GM23338 (cell line): ENCODE results near the gene ULBP1.

Source experiments
- CREB1 ChIP-seq: fragments of 250-450 bp; sonication (Bioruptor Pico); IDR thresholded peaks from 2 replicates; pipeline ENCODE4 v1.5.0; 2020; ENCODE audit warnings: low read depth, mild to moderate bottlenecking, moderate library complexity
- CTCF ChIP-seq, 2 experiments: fragments of 200-600 bp in 1 of 2; sonication (generic) in 1 of 2; conservative IDR thresholded peaks; 2 replicates each; pipeline versions ENCODE4 v1.5.1 to v1.6.1; 2016 to 2017; ENCODE audit warnings: antibody characterized with exemption in 2 of 2, low read depth in 2 of 2, mild to moderate bottlenecking in 2 of 2, moderate library complexity in 1 of 2
- EZH2 ChIP-seq: fragments of 200-600 bp; sonication (generic); IDR thresholded peaks from one replicate; pipeline ENCODE4 v1.8.0; 2017; ENCODE audit warnings: antibody characterized with exemption, mild to moderate bottlenecking, low read depth; ENCODE audit not compliant: unreplicated experiment
- EZH2phosphoT487 ChIP-seq: fragments of 200-600 bp; sonication (generic); IDR thresholded peaks from one replicate; pipeline ENCODE4 v1.8.1; 2018; ENCODE audit warnings: antibody characterized with exemption; ENCODE audit not compliant: unreplicated experiment
- JUNB ChIP-seq: IDR thresholded peaks from one replicate; pipeline ENCODE4 v1.6.1; 2016; ENCODE audit warnings: antibody characterized with exemption; ENCODE audit not compliant: unreplicated experiment
- POLR2AphosphoS5 ChIP-seq: IDR thresholded peaks from 2 replicates; pipeline ENCODE4 v1.6.1; 2016; ENCODE audit warnings: antibody characterized with exemption, low read depth
- REST ChIP-seq: IDR thresholded peaks from one replicate; pipeline ENCODE4 v1.6.1; 2018; ENCODE audit warnings: antibody characterized with exemption; ENCODE audit not compliant: unreplicated experiment

- no peak for TF ChIP-seq JUNB
- no peak for TF ChIP-seq REST
- no peak for TF ChIP-seq EZH2
- no peak for TF ChIP-seq CTCF (conservative IDR thresholded peaks at IDR 0.05; ENCODE audit: low read depth in 2 of 2)
- no peak for TF ChIP-seq POLR2AphosphoS5
- TF ChIP-seq EZH2phosphoT487: no peak
- TF ChIP-seq CREB1 (CRISPR knock-in tag): no peak
Measured at GRCh38 chr6:150018846-150019580, 55.3 kb downstream of the ULBP1 start.
